GM23338 (cell line): Measurements from ENCODE around the gene WDR27. TPM values are rescaled to one million over a fixed set of nuclear protein-coding genes. Genes with fewer than 3 reads are reported as not detected.

Experiments
- ATAC-seq: fragments of 200-7000 bp; cut with Tn5 transposase; 3 replicates; pipeline ENCODE4 v1.9.1; 2020
- DNase-seq: peaks from one replicate; pipeline ENCODE4 v3.0.0-alpha.2; 2015; ENCODE audit warnings: low spot score
- H2AFZ ChIP-seq: fragments of 200-600 bp; sonication (generic); 2 replicates; pipeline ENCODE4 v1.8.0; 2016; ENCODE audit warnings: antibody characterized with exemption, mild to moderate bottlenecking, moderate library complexity
- H3F3A ChIP-seq: fragments of 200-600 bp; sonication (generic); replicated peaks from 2 replicates; pipeline ENCODE4 v1.8.0; 2017; ENCODE audit warnings: antibody characterized with exemption, mixed run types, low read depth
- H3K27ac ChIP-seq: fragments of 200-600 bp; sonication (generic); 2 replicates; pipeline ENCODE4 v1.6.1; 2016; ENCODE audit warnings: low read depth
- H3K27me3 ChIP-seq: fragments of 200-600 bp; sonication (generic); 2 replicates; pipeline ENCODE4 v1.8.0; 2016; ENCODE audit warnings: mild to moderate bottlenecking, mixed run types, moderate library complexity; ENCODE audit not compliant: insufficient read depth
- H3K36me3 ChIP-seq: fragments of 200-600 bp; sonication (generic); 2 replicates; pipeline ENCODE4 v1.8.0; 2016; ENCODE audit warnings: mild to moderate bottlenecking; ENCODE audit not compliant: insufficient read depth
- H3K4me1 ChIP-seq: fragments of 200-600 bp; sonication (generic); 2 replicates; pipeline ENCODE4 v1.8.0; 2016; ENCODE audit warnings: mild to moderate bottlenecking, moderate library complexity; ENCODE audit not compliant: insufficient read depth
- H3K4me2 ChIP-seq: fragments of 200-600 bp; sonication (generic); 2 replicates; pipeline ENCODE4 v1.7.1; 2017; ENCODE audit warnings: mixed run types
- H3K4me3 ChIP-seq: fragments of 200-600 bp; sonication (generic); 2 replicates; pipeline ENCODE4 v1.6.1; 2016; ENCODE audit warnings: mixed run types
- H3K79me2 ChIP-seq: fragments of 200-600 bp; sonication (generic); replicated peaks from 2 replicates; pipeline ENCODE4 v1.8.0; 2017; ENCODE audit warnings: mild to moderate bottlenecking; ENCODE audit not compliant: insufficient read depth
- H3K9me2 ChIP-seq: fragments of 200-600 bp; sonication (generic); 2 replicates; pipeline ENCODE4 v1.8.0; 2017; ENCODE audit not compliant: insufficient read depth
- H4K20me1 ChIP-seq: fragments of 200-600 bp; sonication (generic); replicated peaks from 2 replicates; pipeline ENCODE4 v1.8.0; 2017; ENCODE audit warnings: mild to moderate bottlenecking; ENCODE audit not compliant: insufficient read depth
- H3K27ac Mint-ChIP-seq: 2 replicates; pipeline ENCODE4 v1.8.0; 2020; ENCODE audit warnings: inconsistent platforms, mild to moderate bottlenecking, moderate library complexity, mixed read lengths
- H3K27me3 Mint-ChIP-seq: 3 replicates; pipeline ENCODE4 v1.8.0; 2022; ENCODE audit warnings: low read depth, mild to moderate bottlenecking, moderate library complexity, mixed read lengths, inconsistent platforms; ENCODE audit not compliant: insufficient read depth, poor library complexity
- H3K36me3 Mint-ChIP-seq: 3 replicates; pipeline ENCODE4 v1.8.0; 2021; ENCODE audit warnings: low read depth, mild to moderate bottlenecking, inconsistent platforms, moderate library complexity, mixed read lengths
- H3K4me1 Mint-ChIP-seq: 3 replicates; pipeline ENCODE4 v1.8.0; 2020; ENCODE audit warnings: mild to moderate bottlenecking, inconsistent platforms, mixed read lengths
- H3K4me3 Mint-ChIP-seq: 3 replicates; pipeline ENCODE4 v1.8.0; 2021; ENCODE audit warnings: moderate library complexity, mild to moderate bottlenecking, inconsistent platforms, mixed read lengths
- H3K9me3 Mint-ChIP-seq: 3 replicates; pipeline ENCODE4 v1.8.0; 2020; ENCODE audit warnings: moderate library complexity, mild to moderate bottlenecking, inconsistent platforms, mixed read lengths
- CREB1 ChIP-seq: fragments of 250-450 bp; sonication (Bioruptor Pico); IDR thresholded peaks from 2 replicates; pipeline ENCODE4 v1.5.0; 2020; ENCODE audit warnings: low read depth, mild to moderate bottlenecking, moderate library complexity
- EZH2 ChIP-seq: fragments of 200-600 bp; sonication (generic); IDR thresholded peaks from one replicate; pipeline ENCODE4 v1.8.0; 2017; ENCODE audit warnings: antibody characterized with exemption, mild to moderate bottlenecking, low read depth; ENCODE audit not compliant: unreplicated experiment
- EZH2phosphoT487 ChIP-seq: fragments of 200-600 bp; sonication (generic); IDR thresholded peaks from one replicate; pipeline ENCODE4 v1.8.1; 2018; ENCODE audit warnings: antibody characterized with exemption; ENCODE audit not compliant: unreplicated experiment
- JUNB ChIP-seq: IDR thresholded peaks from one replicate; pipeline ENCODE4 v1.6.1; 2016; ENCODE audit warnings: antibody characterized with exemption; ENCODE audit not compliant: unreplicated experiment
- NANOG ChIP-seq: IDR thresholded peaks from 2 replicates; pipeline ENCODE4 v1.6.1; 2016; ENCODE audit warnings: antibody characterized with exemption, borderline replicate concordance
- POLR2AphosphoS5 ChIP-seq: IDR thresholded peaks from 2 replicates; pipeline ENCODE4 v1.6.1; 2016; ENCODE audit warnings: antibody characterized with exemption, low read depth
- STAT1 ChIP-seq: IDR thresholded peaks from one replicate; pipeline ENCODE4 v1.6.1; 2016; ENCODE audit warnings: antibody characterized with exemption; ENCODE audit not compliant: unreplicated experiment
- ZNF114 ChIP-seq: fragments of 250-450 bp; sonication (Bioruptor Pico); IDR thresholded peaks from 2 replicates; pipeline ENCODE4 v1.5.0; 2020; ENCODE audit warnings: mild to moderate bottlenecking, moderate library complexity
- ZNF331 ChIP-seq: fragments of 250-450 bp; sonication (Bioruptor Pico); IDR thresholded peaks from 2 replicates; pipeline ENCODE4 v1.5.0; 2020; ENCODE audit warnings: low read depth, mild to moderate bottlenecking, moderate library complexity
- polyA plus RNA-seq: library from polyadenylated mRNA; unstranded; fragments of >200 nt; fragmentation: Nextera tagmentation; extraction: Ambion mirVana; gene quantifications from 2 replicates; pipeline ENCODE4 v1.2.1, GENCODE V29; 2016
- total RNA-seq: library from RNA; depleted of rRNA; stranded (reverse); fragments of >200 nt; shearing (Covaris generic); gene quantifications from 2 replicates; pipeline ENCODE4 v1.2.3, GENCODE V29; 2014
- TF ChIP-seq, protein P1 (sequence below): fragments of 250-450 bp; sonication (Bioruptor Pico); IDR thresholded peaks from 2 replicates; pipeline ENCODE4 v1.5.0; 2020; ENCODE audit warnings: mild to moderate bottlenecking, moderate library complexity
- TF ChIP-seq, protein P2 (sequence below): IDR thresholded peaks from 2 replicates; pipeline ENCODE4 v1.6.1; 2016; ENCODE audit warnings: antibody characterized with exemption
- TF ChIP-seq, protein P3 (sequence below): IDR thresholded peaks from one replicate; pipeline ENCODE4 v1.6.1; 2018; ENCODE audit warnings: antibody characterized with exemption; ENCODE audit not compliant: unreplicated experiment
- TF ChIP-seq, protein P4 (sequence below), 2 experiments: fragments of 200-600 bp in 1 of 2; sonication (generic) in 1 of 2; conservative IDR thresholded peaks; 2 replicates each; pipeline versions ENCODE4 v1.5.1 to v1.6.1; 2016 to 2017; ENCODE audit warnings: antibody characterized with exemption in 2 of 2, low read depth in 2 of 2, mild to moderate bottlenecking in 2 of 2, moderate library complexity in 1 of 2

WDR27 gene
- total and polyA plus RNA-seq, 2 experiments from 2014 or later: 55.3 to 80.4 TPM

DNA sequence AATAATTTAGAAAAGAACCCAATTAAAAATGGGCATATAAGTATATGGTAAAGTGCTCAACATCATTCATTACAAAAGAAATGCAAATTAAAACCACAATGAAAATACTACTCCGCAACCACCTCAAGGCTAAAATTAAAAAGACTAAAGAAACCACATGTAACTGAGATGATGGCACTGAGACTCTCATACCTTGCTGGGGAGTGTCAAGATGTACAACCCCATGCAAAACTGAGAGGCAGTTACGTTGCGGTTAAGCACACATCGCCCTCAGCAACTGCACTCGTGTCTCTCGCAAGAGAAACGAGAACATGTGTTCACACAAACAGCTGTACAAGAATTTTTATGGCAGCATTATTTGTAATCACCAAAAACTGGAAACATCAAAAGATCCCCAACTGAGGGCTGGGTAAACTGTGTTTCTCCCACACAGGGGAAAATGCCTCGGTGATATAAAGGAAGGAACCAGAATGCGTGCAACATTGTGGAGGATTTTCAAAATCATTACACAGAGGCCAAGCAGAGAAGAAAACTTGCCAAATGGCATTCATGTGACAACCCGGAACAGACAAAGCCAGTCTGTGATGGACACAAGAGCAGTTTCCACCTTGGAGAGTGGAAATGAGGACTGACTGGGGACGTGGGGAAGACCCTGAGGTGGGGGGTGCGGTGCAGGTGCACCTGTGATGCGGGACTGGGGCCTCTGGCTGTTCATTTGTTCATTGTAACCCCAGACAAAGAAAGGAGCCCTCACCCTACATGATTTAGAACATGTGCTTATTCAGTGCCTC lies 144.9 kb downstream of the WDR27 start:
- Mint-ChIP-seq H3K36me3 (peaks cover 20% of the 10 kb centered on the region), H3K4me3 (no peak overlapping the region), H3K27me3 (peaks cover 2% of the 10 kb centered on the region), H3K9me3 (no peaks in the 10 kb centered on the region), H3K4me1 (peaks cover 9% of the 10 kb centered on the region), H3K27ac (no peak overlapping the region)
- 0 out of 2 replicates have a peak overlapping the region, but pooled peaks have one; percentile 20 for H3K4me2 ChIP-seq
- no peak for DNase-seq
- H3K9me2 ChIP-seq: no peaks in the 10 kb centered on the region
- no peak for ATAC-seq
- H3K4me3 ChIP-seq: no peak overlapping the region
- H4K20me1 ChIP-seq: no peaks in the 10 kb centered on the region
- no peaks in the 10 kb centered on the region; the same call in 1 of the 2 replicates for H3K36me3 ChIP-seq
- H3K4me1 ChIP-seq: peaks cover 10% of the 10 kb centered on the region; the same call in 1 of the 2 replicates
- no peak overlapping the region for H2AFZ ChIP-seq
- no peaks in the 10 kb centered on the region for H3F3A ChIP-seq
- TF ChIP-seq, protein P1, sequence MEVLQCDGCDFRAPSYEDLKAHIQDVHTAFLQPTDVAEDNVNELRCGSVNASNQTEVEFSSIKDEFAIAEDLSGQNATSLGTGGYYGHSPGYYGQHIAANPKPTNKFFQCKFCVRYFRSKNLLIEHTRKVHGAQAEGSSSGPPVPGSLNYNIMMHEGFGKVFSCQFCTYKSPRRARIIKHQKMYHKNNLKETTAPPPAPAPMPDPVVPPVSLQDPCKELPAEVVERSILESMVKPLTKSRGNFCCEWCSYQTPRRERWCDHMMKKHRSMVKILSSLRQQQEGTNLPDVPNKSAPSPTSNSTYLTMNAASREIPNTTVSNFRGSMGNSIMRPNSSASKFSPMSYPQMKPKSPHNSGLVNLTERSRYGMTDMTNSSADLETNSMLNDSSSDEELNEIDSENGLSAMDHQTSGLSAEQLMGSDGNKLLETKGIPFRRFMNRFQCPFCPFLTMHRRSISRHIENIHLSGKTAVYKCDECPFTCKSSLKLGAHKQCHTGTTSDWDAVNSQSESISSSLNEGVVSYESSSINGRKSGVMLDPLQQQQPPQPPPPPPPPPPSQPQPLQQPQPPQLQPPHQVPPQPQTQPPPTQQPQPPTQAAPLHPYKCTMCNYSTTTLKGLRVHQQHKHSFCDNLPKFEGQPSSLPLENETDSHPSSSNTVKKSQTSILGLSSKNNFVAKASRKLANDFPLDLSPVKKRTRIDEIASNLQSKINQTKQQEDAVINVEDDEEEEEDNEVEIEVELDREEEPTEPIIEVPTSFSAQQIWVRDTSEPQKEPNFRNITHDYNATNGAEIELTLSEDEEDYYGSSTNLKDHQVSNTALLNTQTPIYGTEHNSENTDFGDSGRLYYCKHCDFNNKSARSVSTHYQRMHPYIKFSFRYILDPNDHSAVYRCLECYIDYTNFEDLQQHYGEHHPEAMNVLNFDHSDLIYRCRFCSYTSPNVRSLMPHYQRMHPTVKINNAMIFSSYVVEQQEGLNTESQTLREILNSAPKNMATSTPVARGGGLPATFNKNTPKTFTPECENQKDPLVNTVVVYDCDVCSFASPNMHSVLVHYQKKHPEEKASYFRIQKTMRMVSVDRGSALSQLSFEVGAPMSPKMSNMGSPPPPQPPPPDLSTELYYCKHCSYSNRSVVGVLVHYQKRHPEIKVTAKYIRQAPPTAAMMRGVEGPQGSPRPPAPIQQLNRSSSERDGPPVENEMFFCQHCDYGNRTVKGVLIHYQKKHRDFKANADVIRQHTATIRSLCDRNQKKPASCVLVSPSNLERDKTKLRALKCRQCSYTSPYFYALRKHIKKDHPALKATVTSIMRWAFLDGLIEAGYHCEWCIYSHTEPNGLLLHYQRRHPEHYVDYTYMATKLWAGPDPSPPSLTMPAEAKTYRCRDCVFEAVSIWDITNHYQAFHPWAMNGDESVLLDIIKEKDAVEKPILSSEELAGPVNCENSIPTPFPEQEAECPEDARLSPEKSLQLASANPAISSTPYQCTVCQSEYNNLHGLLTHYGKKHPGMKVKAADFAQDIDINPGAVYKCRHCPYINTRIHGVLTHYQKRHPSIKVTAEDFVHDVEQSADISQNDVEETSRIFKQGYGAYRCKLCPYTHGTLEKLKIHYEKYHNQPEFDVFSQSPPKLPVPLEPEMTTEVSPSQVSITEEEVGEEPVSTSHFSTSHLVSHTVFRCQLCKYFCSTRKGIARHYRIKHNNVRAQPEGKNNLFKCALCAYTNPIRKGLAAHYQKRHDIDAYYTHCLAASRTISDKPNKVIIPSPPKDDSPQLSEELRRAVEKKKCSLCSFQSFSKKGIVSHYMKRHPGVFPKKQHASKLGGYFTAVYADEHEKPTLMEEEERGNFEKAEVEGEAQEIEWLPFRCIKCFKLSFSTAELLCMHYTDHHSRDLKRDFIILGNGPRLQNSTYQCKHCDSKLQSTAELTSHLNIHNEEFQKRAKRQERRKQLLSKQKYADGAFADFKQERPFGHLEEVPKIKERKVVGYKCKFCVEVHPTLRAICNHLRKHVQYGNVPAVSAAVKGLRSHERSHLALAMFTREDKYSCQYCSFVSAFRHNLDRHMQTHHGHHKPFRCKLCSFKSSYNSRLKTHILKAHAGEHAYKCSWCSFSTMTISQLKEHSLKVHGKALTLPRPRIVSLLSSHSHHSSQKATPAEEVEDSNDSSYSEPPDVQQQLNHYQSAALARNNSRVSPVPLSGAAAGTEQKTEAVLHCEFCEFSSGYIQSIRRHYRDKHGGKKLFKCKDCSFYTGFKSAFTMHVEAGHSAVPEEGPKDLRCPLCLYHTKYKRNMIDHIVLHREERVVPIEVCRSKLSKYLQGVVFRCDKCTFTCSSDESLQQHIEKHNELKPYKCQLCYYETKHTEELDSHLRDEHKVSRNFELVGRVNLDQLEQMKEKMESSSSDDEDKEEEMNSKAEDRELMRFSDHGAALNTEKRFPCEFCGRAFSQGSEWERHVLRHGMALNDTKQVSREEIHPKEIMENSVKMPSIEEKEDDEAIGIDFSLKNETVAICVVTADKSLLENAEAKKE (CRISPR knock-in tag): no peak
- no peak for TF ChIP-seq NANOG
- TF ChIP-seq, protein P2, sequence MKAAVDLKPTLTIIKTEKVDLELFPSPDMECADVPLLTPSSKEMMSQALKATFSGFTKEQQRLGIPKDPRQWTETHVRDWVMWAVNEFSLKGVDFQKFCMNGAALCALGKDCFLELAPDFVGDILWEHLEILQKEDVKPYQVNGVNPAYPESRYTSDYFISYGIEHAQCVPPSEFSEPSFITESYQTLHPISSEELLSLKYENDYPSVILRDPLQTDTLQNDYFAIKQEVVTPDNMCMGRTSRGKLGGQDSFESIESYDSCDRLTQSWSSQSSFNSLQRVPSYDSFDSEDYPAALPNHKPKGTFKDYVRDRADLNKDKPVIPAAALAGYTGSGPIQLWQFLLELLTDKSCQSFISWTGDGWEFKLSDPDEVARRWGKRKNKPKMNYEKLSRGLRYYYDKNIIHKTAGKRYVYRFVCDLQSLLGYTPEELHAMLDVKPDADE: no peak
- no peak for TF ChIP-seq ZNF331 (CRISPR knock-in tag)
- TF ChIP-seq JUNB: no peak
- TF ChIP-seq STAT1: no peak
- TF ChIP-seq ZNF114 (CRISPR knock-in tag): no peak
- TF ChIP-seq EZH2phosphoT487: no peak
- no peak for TF ChIP-seq POLR2AphosphoS5
- TF ChIP-seq, protein P3, sequence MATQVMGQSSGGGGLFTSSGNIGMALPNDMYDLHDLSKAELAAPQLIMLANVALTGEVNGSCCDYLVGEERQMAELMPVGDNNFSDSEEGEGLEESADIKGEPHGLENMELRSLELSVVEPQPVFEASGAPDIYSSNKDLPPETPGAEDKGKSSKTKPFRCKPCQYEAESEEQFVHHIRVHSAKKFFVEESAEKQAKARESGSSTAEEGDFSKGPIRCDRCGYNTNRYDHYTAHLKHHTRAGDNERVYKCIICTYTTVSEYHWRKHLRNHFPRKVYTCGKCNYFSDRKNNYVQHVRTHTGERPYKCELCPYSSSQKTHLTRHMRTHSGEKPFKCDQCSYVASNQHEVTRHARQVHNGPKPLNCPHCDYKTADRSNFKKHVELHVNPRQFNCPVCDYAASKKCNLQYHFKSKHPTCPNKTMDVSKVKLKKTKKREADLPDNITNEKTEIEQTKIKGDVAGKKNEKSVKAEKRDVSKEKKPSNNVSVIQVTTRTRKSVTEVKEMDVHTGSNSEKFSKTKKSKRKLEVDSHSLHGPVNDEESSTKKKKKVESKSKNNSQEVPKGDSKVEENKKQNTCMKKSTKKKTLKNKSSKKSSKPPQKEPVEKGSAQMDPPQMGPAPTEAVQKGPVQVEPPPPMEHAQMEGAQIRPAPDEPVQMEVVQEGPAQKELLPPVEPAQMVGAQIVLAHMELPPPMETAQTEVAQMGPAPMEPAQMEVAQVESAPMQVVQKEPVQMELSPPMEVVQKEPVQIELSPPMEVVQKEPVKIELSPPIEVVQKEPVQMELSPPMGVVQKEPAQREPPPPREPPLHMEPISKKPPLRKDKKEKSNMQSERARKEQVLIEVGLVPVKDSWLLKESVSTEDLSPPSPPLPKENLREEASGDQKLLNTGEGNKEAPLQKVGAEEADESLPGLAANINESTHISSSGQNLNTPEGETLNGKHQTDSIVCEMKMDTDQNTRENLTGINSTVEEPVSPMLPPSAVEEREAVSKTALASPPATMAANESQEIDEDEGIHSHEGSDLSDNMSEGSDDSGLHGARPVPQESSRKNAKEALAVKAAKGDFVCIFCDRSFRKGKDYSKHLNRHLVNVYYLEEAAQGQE: no peak
- TF ChIP-seq, protein P4, sequence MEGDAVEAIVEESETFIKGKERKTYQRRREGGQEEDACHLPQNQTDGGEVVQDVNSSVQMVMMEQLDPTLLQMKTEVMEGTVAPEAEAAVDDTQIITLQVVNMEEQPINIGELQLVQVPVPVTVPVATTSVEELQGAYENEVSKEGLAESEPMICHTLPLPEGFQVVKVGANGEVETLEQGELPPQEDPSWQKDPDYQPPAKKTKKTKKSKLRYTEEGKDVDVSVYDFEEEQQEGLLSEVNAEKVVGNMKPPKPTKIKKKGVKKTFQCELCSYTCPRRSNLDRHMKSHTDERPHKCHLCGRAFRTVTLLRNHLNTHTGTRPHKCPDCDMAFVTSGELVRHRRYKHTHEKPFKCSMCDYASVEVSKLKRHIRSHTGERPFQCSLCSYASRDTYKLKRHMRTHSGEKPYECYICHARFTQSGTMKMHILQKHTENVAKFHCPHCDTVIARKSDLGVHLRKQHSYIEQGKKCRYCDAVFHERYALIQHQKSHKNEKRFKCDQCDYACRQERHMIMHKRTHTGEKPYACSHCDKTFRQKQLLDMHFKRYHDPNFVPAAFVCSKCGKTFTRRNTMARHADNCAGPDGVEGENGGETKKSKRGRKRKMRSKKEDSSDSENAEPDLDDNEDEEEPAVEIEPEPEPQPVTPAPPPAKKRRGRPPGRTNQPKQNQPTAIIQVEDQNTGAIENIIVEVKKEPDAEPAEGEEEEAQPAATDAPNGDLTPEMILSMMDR (conservative IDR thresholded peaks at IDR 0.05; ENCODE audit: low read depth in 2 of 2): no peak
- TF ChIP-seq EZH2: no peak
- no peak for TF ChIP-seq CREB1 (CRISPR knock-in tag)
- no peaks in the 10 kb centered on the region for H3K27me3 ChIP-seq
- H3K27ac ChIP-seq: no peak overlapping the region
- H3K79me2 ChIP-seq: no peaks in the 10 kb centered on the region; the same call in 1 of the 2 replicates
